Caco-2 (cell line): ENCODE measurements around the gene IFI30. TPM values are rescaled to one million over a fixed set of nuclear protein-coding genes. Genes with fewer than 3 reads are reported as not detected.

Source experiments
- BruUV-seq: library from RNA; stranded (reverse); fragments of 400-500 nt; replicated peaks from 2 replicates; lab custom pipeline; 2021; lab: Mats Ljungman, UMichigan
- CTCF ChIA-PET: fragments of 300-600 bp; sonication (Branson Sonifier 250); formaldehyde crosslinking; loops from one replicate; lab custom pipeline; 2022; ENCODE audit warnings: antibody characterized with exemption; lab: Charles Lee
- POLR2A ChIA-PET: fragments of 300-600 bp; sonication (Branson Sonifier 250); formaldehyde crosslinking; loops from one replicate; lab custom pipeline; 2022; ENCODE audit warnings: antibody characterized with exemption; lab: Charles Lee
- DNase-seq, 2 experiments: peaks; one replicate each; pipeline versions ENCODE4 v3.0.0 to v3.0.0-alpha.2; 2020 to 2022
- H3K27me3 ChIP-seq: replicated peaks from 2 replicates; pipeline ENCODE4 v1.6.0; 2011; ENCODE audit warnings: low read length; ENCODE audit not compliant: control insufficient read depth, insufficient read depth
- H3K36me3 ChIP-seq: 2 replicates; pipeline ENCODE4 v1.5.1; 2011; ENCODE audit warnings: low read length; ENCODE audit not compliant: control insufficient read depth, insufficient read depth
- H3K4me1 ChIP-seq: fragments of 250-450 bp; sonication (Bioruptor Pico); 2 replicates; pipeline ENCODE4 v1.5.1; 2020; ENCODE audit warnings: mild to moderate bottlenecking
- H3K4me3 ChIP-seq: 2 replicates; pipeline ENCODE4 v1.5.1; 2011; ENCODE audit warnings: low read depth, mild to moderate bottlenecking, control low read depth, low read length
- H3K9me3 ChIP-seq: fragments of 250-450 bp; sonication (Bioruptor Pico); 2 replicates; pipeline ENCODE4 v1.5.1; 2020; ENCODE audit warnings: mild to moderate bottlenecking, moderate library complexity
- H3K27ac Mint-ChIP-seq: one replicate; pipeline ENCODE4 v1.8.0; 2022; ENCODE audit warnings: mixed read lengths; ENCODE audit not compliant: unreplicated experiment
- H3K27me3 Mint-ChIP-seq: one replicate; pipeline ENCODE4 v1.8.0; 2022; ENCODE audit warnings: mixed read lengths; ENCODE audit not compliant: insufficient read depth, unreplicated experiment
- H3K36me3 Mint-ChIP-seq: one replicate; pipeline ENCODE4 v1.8.0; 2022; ENCODE audit warnings: mild to moderate bottlenecking, mixed read lengths; ENCODE audit not compliant: insufficient read depth, unreplicated experiment
- H3K4me1 Mint-ChIP-seq: one replicate; pipeline ENCODE4 v1.8.0; 2022; ENCODE audit warnings: low read depth, mixed read lengths; ENCODE audit not compliant: unreplicated experiment
- H3K4me3 Mint-ChIP-seq: one replicate; pipeline ENCODE4 v1.8.0; 2022; ENCODE audit warnings: mild to moderate bottlenecking, moderate library complexity, mixed read lengths; ENCODE audit not compliant: unreplicated experiment
- H3K9me3 Mint-ChIP-seq: one replicate; pipeline ENCODE4 v1.8.0; 2022; ENCODE audit warnings: mixed read lengths; ENCODE audit not compliant: unreplicated experiment
- intact Hi-C: fragments of 100-400 bp; cut with micrococcal nuclease; formaldehyde crosslinking; loops from one replicate; pipeline ENCODE4 v1.10.0; 2022; ENCODE audit not compliant: unreplicated experiment
- total RNA-seq: library from RNA; stranded (reverse); gene quantifications from 2 replicates; pipeline ENCODE4 v1.2.3, GENCODE V29; 2022
- TF ChIP-seq, protein P1 (sequence below), 2 experiments: fragments of 200-600 bp in 1 of 2; IDR thresholded peaks; 1 replicate in 1 of 2; 2 replicates in 1 of 2; pipeline versions ENCODE4 v1.5.1 to v1.8.0; 2011 to 2022; ENCODE audit warnings: antibody characterized with exemption in 1 of 2, control low read depth in 1 of 2, inconsistent platforms in 1 of 2, low read depth in 1 of 2, low read length in 1 of 2, mild to moderate bottlenecking in 1 of 2, moderate library complexity in 1 of 2; ENCODE audit not compliant: insufficient read depth in 1 of 2, severe bottlenecking in 1 of 2, unreplicated experiment in 1 of 2

Gene IFI30
- total RNA-seq, 1 experiment from 2014 or later = 39.6 TPM

DNA sequence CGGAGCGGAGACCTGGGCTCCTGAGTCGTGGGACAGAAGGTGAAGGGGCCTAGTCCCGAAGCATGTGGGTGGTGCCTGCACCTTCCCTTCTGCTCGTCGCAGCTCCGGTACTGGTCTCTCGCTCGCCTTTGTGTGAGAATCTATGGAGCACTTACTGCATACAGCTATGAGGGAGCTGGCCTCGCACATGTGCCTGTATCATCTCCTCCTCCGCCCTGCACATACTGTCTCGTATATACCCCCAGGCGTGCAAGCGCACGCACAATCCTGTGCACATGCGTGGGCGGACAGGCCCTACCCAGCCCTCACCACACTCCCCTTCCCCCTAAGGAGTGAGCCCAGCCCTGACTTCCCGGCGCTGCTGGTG, 12.0 kb upstream of the IFI30 start:
- Mint-ChIP-seq H3K27me3 (no peaks in the 10 kb centered on the region), H3K4me1 (no peaks in the 10 kb centered on the region), H3K36me3 (peaks cover 51% of the 10 kb centered on the region), H3K9me3 (no peaks in the 10 kb centered on the region), H3K4me3 (no peak overlapping the region), H3K27ac (no peak overlapping the region)
- no TSS peak for BruUV-seq
- ChIA-PET POLR2A (no interaction called here), CTCF (no interaction called here)
- TF ChIP-seq, protein P1, sequence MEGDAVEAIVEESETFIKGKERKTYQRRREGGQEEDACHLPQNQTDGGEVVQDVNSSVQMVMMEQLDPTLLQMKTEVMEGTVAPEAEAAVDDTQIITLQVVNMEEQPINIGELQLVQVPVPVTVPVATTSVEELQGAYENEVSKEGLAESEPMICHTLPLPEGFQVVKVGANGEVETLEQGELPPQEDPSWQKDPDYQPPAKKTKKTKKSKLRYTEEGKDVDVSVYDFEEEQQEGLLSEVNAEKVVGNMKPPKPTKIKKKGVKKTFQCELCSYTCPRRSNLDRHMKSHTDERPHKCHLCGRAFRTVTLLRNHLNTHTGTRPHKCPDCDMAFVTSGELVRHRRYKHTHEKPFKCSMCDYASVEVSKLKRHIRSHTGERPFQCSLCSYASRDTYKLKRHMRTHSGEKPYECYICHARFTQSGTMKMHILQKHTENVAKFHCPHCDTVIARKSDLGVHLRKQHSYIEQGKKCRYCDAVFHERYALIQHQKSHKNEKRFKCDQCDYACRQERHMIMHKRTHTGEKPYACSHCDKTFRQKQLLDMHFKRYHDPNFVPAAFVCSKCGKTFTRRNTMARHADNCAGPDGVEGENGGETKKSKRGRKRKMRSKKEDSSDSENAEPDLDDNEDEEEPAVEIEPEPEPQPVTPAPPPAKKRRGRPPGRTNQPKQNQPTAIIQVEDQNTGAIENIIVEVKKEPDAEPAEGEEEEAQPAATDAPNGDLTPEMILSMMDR (IDR thresholded peaks at IDR 0.05; ENCODE audit: insufficient read depth in 1 of 2, low read depth in 1 of 2, low read length in 1 of 2, severe bottlenecking in 1 of 2, unreplicated experiment in 1 of 2) = no peak
- Histone ChIP-seq H3K9me3 (no peaks in the 10 kb centered on the region), H3K36me3 (peaks cover 2% of the 10 kb centered on the region), H3K4me1 (no peaks in the 10 kb centered on the region), H3K27me3 (no peaks in the 10 kb centered on the region), H3K4me3 (no peak overlapping the region)
- intact Hi-C loops = no loop called here
- DNase-seq = no peak

DNA sequence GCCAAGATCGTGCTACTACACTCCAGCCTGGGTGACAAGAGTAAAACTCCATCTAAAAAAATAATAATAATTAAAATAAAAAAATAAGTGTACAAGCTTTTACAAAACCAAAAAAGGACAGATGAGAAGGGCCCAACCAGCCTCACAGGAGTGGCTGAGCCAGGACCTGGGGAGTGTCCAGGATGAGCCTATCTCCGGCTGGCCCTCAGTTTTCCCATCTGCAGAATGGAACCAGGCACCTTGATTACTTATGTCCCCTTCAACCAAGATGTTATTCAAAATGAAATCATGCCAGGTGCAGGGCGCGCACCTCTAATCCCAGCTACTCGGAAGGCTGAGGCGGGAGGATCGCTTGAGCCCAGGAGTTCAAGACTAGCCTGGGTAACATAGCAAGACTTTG, 9.5 kb upstream of the IFI30 start:
- BruUV-seq = no TSS peak
- no peaks in the 10 kb centered on the region for H3K27me3 ChIP-seq
- Mint-ChIP-seq H3K4me3 (no peak overlapping the region), H3K36me3 (peaks cover 64% of the 10 kb centered on the region), H3K27me3 (no peaks in the 10 kb centered on the region), H3K27ac (no peak overlapping the region), H3K4me1 (no peaks in the 10 kb centered on the region), H3K9me3 (no peaks in the 10 kb centered on the region)
- H3K9me3 ChIP-seq = no peaks in the 10 kb centered on the region
- TF ChIP-seq, protein P1 (IDR thresholded peaks at IDR 0.05; ENCODE audit: insufficient read depth in 1 of 2, low read depth in 1 of 2, low read length in 1 of 2, severe bottlenecking in 1 of 2, unreplicated experiment in 1 of 2) = no peak
- H3K4me3 ChIP-seq = no peak overlapping the region
- H3K4me1 ChIP-seq = no peaks in the 10 kb centered on the region
- DNase-seq = no peak
- POLR2A ChIA-PET = no interaction called here
- H3K36me3 ChIP-seq = peaks cover 2% of the 10 kb centered on the region
- CTCF ChIA-PET = no interaction called here
- intact Hi-C loops = no loop called here

DNA sequence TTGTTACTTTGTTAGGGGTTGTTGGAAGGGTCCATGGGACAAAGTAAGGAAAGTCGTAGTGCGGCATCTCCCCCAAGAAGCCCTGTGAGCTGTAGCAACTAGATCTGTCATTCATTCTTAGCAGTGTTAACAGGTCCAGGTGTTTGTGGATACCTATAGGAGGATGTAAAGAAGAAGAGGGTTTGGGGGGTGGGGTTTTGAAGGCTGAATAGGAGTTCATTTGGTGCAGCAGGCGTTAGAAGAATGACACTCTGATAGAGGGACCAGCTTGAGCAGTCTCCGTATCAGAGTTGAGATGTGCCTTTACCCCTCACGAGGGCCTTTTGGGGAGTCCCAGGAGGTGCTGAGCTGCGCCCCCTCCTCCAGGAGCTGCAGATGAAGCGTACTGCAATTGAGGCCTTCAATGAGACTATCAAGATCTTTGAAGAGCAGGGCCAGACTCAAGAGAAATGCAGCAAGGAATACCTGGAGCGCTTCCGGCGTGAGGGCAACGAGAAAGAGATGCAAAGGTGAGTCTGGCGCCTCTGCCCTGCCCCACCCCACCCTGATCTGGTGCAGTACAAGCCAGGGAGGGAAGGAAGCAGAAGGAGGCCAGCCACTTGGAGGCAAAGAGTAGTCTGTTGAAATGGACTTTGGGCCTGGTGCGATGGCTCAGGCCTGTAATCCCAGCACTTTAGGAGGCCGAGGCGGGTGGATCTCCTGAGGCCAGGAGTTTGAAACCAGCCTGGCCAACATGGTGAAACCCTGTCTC, 7.6 kb upstream of the IFI30 start:
- TF ChIP-seq, protein P1 (IDR thresholded peaks at IDR 0.05; ENCODE audit: insufficient read depth in 1 of 2, low read depth in 1 of 2, low read length in 1 of 2, severe bottlenecking in 1 of 2, unreplicated experiment in 1 of 2) = no peak
- Mint-ChIP-seq H3K27ac (no peak overlapping the region), H3K4me3 (no peak overlapping the region), H3K9me3 (no peaks in the 10 kb centered on the region), H3K4me1 (no peaks in the 10 kb centered on the region), H3K27me3 (no peaks in the 10 kb centered on the region), H3K36me3 (peaks cover 60% of the 10 kb centered on the region)
- BruUV-seq = no TSS peak
- Histone ChIP-seq H3K27me3 (no peaks in the 10 kb centered on the region), H3K4me3 (no peak overlapping the region), H3K36me3 (peaks cover 3% of the 10 kb centered on the region), H3K9me3 (no peaks in the 10 kb centered on the region), H3K4me1 (no peaks in the 10 kb centered on the region)
- intact Hi-C loops = no loop called here
- ChIA-PET CTCF (interaction anchor here (0.6 to 1.2 kb wide), 3 partner anchors 53 to 148 kb away, joined by 3 to 7 read pairs (median 4); no protein-coding TSS in a partner anchor), POLR2A (no interaction called here)
- no peak for DNase-seq
